VCaP (cell line): ENCODE data around the gene MERTK.

Experiments
- H3K27ac ChIP-seq: fragments of 450-650 bp; 2 replicates; pipeline ENCODE4 v1.5.1; 2017
- CTCF ChIP-seq: fragments of 450-650 bp; conservative IDR thresholded peaks from 2 replicates; pipeline ENCODE4 v1.5.1; 2017; ENCODE audit warnings: mild to moderate bottlenecking, moderate library complexity

MERTK gene

GRCh38 chr2:111967018-111967417 is 68.6 kb downstream of the MERTK start:
- no peak for TF ChIP-seq CTCF
- no peak overlapping the region for H3K27ac ChIP-seq

DNA sequence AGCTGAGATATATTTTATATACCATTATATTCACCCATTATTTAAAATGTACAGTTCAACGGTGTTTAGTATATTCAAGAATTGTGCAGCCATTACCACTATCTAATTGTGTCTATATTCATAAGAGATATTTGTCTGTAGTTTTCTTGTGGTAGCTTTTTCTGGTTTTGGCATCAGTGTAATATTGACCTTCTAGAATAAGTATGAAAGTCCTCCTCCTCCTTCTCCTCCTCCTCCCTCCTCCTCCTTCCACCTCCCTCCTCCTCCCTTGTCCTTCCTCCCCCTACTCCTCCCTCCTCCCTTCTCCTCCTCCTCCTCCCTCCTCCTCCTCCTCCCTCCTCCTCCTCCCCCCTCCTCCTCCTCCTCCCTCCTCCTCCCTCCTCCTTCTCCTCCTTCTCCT is 72.0 kb downstream of the MERTK start:
- no peak overlapping the region for H3K27ac ChIP-seq
- TF ChIP-seq CTCF = no peak

DNA sequence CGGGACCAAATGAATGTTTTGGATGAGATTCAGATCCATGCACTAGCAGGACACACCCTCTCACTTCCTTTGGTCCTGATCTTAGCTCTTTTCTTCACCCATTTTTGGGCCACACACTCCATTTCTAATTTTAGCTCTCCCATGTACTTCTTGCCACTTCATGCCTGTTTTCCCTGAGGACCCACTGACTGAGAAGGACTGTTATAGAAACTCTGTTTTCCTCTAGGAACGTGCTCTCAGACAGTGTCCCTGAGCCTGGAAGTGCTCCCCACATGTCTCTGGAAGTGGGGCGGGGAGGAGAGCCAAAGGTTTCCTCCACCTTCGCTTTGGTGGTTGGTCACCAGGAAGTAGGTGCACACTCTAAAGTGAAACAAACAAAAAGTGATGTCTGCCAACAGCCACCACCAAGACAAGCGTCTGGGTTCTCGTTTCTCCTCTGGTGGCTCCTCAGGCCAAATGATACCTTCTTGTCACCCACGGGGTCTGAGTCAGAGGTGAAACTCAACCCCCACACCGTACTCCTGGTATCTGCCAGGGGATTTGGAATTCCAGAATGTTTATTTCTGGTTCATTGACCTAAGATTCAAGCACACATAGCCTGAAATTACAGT is 74.7 kb downstream of the MERTK start:
- no peak for TF ChIP-seq CTCF
- H3K27ac ChIP-seq = no peak overlapping the region

DNA sequence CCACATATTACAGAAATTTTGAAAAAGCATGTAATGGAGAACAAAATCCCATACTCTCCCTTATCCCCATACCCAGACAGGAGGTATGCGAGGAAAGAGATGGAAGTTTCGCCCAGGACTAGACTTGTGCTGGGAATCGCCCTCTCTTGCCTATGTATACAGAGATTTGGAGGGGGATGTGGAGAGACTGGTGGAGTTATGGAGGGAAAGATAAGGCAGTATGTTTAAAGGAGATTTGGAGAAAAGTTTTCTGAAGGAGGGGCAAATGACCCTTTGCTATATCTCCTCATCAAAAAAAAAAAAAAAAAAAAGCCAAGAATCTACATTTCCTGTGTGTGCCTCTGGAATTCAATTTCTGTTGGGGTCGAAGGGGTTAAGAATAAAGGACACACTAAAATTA is 75.3 kb downstream of the MERTK start:
- no peak overlapping the region for H3K27ac ChIP-seq
- TF ChIP-seq CTCF = no peak

DNA sequence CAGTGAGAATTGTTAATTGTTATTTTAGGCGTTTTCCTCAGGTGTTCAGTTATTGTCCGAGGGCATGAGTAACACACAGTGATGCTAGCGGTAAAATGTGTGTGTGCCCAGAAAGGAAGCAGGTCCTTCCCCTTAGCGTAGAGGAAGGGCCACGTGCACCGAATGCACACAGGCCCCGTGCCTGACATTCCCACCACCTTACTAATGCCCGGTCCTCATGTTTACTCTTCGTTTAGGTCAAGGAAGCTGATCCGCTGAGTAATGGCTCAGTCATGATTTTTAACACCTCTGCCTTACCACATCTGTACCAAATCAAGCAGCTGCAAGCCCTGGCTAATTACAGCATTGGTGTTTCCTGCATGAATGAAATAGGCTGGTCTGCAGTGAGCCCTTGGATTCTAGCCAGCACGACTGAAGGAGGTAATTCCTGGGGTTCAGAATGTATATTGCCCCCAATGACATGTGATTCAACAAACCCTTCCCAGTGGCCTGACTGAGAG is 76.7 kb downstream of the MERTK start:
- no peak overlapping the region for H3K27ac ChIP-seq

DNA sequence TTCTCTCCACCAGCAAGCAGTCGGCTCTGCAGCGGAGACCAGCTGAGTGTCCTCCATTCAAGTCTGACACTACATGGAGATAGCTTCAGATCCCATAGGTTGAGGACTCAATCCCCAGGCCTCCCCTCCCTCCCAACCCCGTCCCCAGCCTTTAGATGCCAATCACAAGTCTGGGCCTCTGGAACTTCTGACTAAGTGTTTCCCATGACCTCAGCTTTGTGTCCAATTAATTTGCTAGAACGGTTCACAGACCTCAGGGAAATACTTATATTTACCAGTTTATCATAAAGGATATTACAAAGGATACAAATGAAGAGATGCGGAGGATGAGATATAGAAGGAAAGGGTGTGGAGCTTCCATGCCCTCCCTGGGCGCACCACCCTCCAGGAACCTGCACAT is 77.4 kb downstream of the MERTK start:
- H3K27ac ChIP-seq = no peak overlapping the region
- TF ChIP-seq CTCF = no peak

More for the DNA sequence above, 76.7 kb downstream of the MERTK start:
- TF ChIP-seq CTCF = no peak

DNA sequence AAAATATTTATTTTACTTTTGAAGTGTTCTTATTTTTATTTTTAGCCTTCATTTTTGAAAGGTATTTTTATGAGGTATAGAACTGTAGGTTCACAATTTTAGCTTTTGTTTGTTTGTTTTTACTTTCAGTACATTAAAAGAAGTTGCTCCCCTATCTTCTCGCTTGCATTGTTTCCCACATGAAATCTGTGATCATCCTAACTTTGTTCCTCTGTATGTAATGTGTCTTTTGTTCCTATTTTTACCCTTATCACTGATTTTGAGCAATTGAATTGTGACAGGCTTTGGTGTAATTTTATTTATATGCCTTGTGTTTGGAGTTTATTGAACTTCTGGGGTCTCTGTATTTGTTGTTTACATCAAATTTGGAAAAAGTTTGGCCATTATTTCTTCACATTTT is 78.8 kb downstream of the MERTK start:
- no peak overlapping the region for H3K27ac ChIP-seq
- no peak for TF ChIP-seq CTCF
